ENCODE measurements around the gene TARM1. TPM values are rescaled to one million over a fixed set of nuclear protein-coding genes. Genes with fewer than 3 reads are reported as not detected.

TARM1 gene
- polyA plus RNA-seq (2013, experiment 1 of 2) = not detected
- not detected for polyA plus RNA-seq (2013, experiment 2 of 2)

DNA sequence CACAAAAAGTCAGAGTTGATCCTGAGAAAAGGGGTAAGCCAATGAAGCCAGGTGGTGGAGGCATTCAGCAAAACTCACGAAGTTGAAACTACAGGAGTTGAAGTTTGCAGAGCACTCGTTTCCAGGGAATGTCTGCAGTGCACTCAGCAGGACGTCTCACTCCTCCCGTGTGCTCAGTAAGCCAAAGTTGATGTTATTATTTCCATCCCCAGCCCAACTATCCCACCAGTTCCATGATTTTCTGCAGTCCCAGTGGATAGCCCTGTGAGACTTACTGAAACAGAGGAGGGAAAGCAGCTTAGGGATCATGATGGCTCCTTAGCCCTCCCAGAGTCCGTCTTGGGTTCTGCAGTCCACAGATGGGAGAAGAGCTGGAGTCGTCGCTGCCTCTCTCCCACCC, at the start of gene TARM1:
Gene TARM1, minus strand, starts transcription at position 334 of the 400 bp plus-strand sequence. Its CDS starts 25 bp downstream, at position 309.
- no peak within 1 kb of the TSS for H3K9ac ChIP-seq (ENCODE audit: low read length)
- peaks cover 14% of the 10 kb centered on the region for H3K9me3 ChIP-seq (ENCODE audit: control insufficient read depth, low read length)
- H3K27ac ChIP-seq (ENCODE audit: low read length, poor library complexity, severe bottlenecking) = no peak within 1 kb of the TSS
- H3K4me2 ChIP-seq (ENCODE audit: low read length, poor library complexity, severe bottlenecking) = no peak within 1 kb of the TSS
- H2BK5ac ChIP-seq (ENCODE audit: low read depth, low read length, poor library complexity, severe bottlenecking) = no peak within 1 kb of the TSS
- H3K4me1 ChIP-seq (ENCODE audit: control insufficient read depth, insufficient read depth, low read depth, low read length) = no peaks in the 10 kb centered on the region
- no peak within 1 kb of the TSS for H2BK12ac ChIP-seq (ENCODE audit: low read length in 2 of 2)
- no peaks in the 10 kb centered on the region for H3K27me3 ChIP-seq (ENCODE audit: control insufficient read depth in 1 of 2, insufficient read depth in 1 of 2, low read length in 2 of 2)
- H3K79me1 ChIP-seq (replicated peaks; ENCODE audit: low read length, poor library complexity, severe bottlenecking) = no peaks in the 10 kb centered on the region
- H3K18ac ChIP-seq (ENCODE audit: low read depth in 1 of 2, low read length in 2 of 2) = no peak within 1 kb of the TSS
- WGBS = 68% methylated on average over 5 of the region's 7 CpGs
- H4K8ac ChIP-seq (ENCODE audit: low read length) = no peak within 1 kb of the TSS
- no peak within 1 kb of the TSS for H4K91ac ChIP-seq (ENCODE audit: low read length)
- H3K36me3 ChIP-seq (ENCODE audit: control insufficient read depth in 1 of 2, insufficient read depth in 2 of 2, low read depth in 1 of 2, low read length in 2 of 2) = no peaks in the 10 kb centered on the region
- H2AFZ ChIP-seq (ENCODE audit: low read depth, low read length) = no peak within 1 kb of the TSS
- H3K4me3 ChIP-seq (ENCODE audit: insufficient read depth in 1 of 2, low read depth in 1 of 2, low read length in 2 of 2) = peak within 1 kb of the TSS in 1 of 2 experiments; percentile 23
- DNase-seq = no peak
- H3K14ac ChIP-seq (ENCODE audit: low read length in 2 of 2) = no peak within 1 kb of the TSS
- no peak within 1 kb of the TSS for H3K4ac ChIP-seq (ENCODE audit: low read depth in 1 of 2, low read length in 2 of 2)
- H2BK120ac ChIP-seq (ENCODE audit: low read depth, low read length) = no peak within 1 kb of the TSS
- no peak within 1 kb of the TSS for H2AK5ac ChIP-seq (ENCODE audit: low read length, severe bottlenecking)
- H2BK15ac ChIP-seq (ENCODE audit: low read depth, poor library complexity, severe bottlenecking) = no peak within 1 kb of the TSS
- H3K23ac ChIP-seq (ENCODE audit: low read length in 2 of 2) = no peak within 1 kb of the TSS

DNA sequence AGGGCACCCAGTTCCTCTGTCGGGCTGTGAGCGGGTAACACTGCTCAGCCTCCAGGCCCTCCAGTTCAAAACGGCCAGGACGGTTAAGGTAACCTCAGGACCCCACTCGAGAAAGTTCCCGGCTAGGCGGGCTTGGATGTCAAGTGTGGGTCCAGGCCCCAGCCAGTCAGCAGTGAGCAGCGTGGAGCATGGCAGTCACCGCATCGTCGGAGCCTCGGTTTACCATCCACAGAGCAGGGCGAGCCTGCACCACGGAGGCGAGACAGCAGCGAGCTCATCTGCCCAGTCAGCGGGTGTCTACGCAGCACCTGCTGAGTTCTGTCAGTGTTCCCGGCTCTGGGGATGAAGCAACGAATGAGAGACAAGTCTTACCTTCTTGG, 48.4 kb upstream of the TARM1 start:
- H2BK120ac ChIP-seq (ENCODE audit: low read depth, low read length) = no peak overlapping the region
- DNase-seq = no peak
- no peak overlapping the region for H4K91ac ChIP-seq (ENCODE audit: low read length)
- H2BK5ac ChIP-seq (ENCODE audit: low read depth, low read length, poor library complexity, severe bottlenecking) = no peak overlapping the region
- no peak overlapping the region for H3K4ac ChIP-seq (ENCODE audit: low read depth in 1 of 2, low read length in 2 of 2)
- no peak overlapping the region for H3K4me2 ChIP-seq (ENCODE audit: low read length, poor library complexity, severe bottlenecking)
- no peak overlapping the region for H2AFZ ChIP-seq (ENCODE audit: low read depth, low read length)
- peaks cover 58 to 72% of the 10 kb centered on the region in 2 experiments for H3K36me3 ChIP-seq (ENCODE audit: control insufficient read depth in 1 of 2, insufficient read depth in 2 of 2, low read depth in 1 of 2, low read length in 2 of 2)
- H3K9me3 ChIP-seq (ENCODE audit: control insufficient read depth, low read length) = no peaks in the 10 kb centered on the region
- 97% methylated on average over 20 of the region's 20 CpGs for WGBS
- H3K79me1 ChIP-seq (replicated peaks; ENCODE audit: low read length, poor library complexity, severe bottlenecking) = peaks cover 2% of the 10 kb centered on the region
- no peak overlapping the region for H3K18ac ChIP-seq (ENCODE audit: low read depth in 1 of 2, low read length in 2 of 2)
- H3K9ac ChIP-seq (ENCODE audit: low read length) = no peak overlapping the region
- H3K27me3 ChIP-seq (ENCODE audit: control insufficient read depth in 1 of 2, insufficient read depth in 1 of 2, low read length in 2 of 2) = no peaks in the 10 kb centered on the region
- H2BK15ac ChIP-seq (ENCODE audit: low read depth, poor library complexity, severe bottlenecking) = no peak overlapping the region
- H2AK5ac ChIP-seq (ENCODE audit: low read length, severe bottlenecking) = no peak overlapping the region
- H4K8ac ChIP-seq (ENCODE audit: low read length) = no peak overlapping the region
- H3K23ac ChIP-seq (ENCODE audit: low read length in 2 of 2) = no peak overlapping the region
- H3K14ac ChIP-seq (ENCODE audit: low read length in 2 of 2) = no peak overlapping the region
- H3K4me3 ChIP-seq (ENCODE audit: insufficient read depth in 1 of 2, low read depth in 1 of 2, low read length in 2 of 2) = no peak overlapping the region
- H3K4me1 ChIP-seq (ENCODE audit: control insufficient read depth, insufficient read depth, low read depth, low read length) = no peaks in the 10 kb centered on the region
- H2BK12ac ChIP-seq (ENCODE audit: low read length in 2 of 2) = no peak overlapping the region
- no peak overlapping the region for H3K27ac ChIP-seq (ENCODE audit: low read length, poor library complexity, severe bottlenecking)

DNA sequence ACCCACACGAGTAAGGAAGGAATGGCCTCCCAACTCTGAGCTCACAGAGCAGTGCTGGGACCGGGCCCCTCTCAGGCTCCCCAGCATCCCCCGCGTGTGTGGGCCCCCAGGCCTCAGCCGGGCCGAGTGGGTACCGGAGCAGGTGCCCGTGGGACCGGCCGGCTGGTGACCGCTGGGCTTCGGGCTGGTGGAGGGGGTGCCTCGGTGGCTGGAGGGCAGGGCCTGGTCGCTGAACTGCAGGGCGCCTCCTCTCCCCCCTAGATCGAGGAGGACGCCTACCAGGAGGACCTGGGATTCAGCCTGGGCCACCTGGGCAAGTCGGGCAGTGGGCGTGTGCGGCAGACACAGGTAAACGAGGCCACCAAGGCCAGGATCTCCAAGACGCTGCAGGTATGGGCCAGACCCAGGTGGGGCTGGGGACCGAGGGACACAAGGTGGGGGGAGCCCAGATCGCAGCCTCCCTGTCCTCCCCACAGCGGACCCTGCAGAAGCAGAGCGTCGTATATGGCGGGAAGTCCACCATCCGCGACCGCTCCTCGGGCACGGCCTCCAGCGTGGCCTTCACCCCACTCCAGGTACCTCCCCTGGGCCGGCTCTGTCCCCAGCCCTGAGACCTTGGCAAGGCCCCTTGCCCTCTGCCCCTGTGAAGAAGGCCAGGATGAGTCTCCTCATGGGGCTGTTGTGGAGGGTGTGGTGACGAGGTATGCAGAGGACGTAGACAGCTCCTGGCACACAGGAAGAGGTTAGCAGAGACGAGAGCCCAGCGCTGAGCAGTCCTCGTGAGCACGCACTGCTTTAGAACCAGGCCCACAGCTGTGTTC, 47.8 kb upstream of the TARM1 start:
- no peak overlapping the region for H3K4me2 ChIP-seq (ENCODE audit: low read length, poor library complexity, severe bottlenecking)
- H3K27ac ChIP-seq (ENCODE audit: low read length, poor library complexity, severe bottlenecking) = no peak overlapping the region
- H3K18ac ChIP-seq (ENCODE audit: low read depth in 1 of 2, low read length in 2 of 2) = no peak overlapping the region
- no peak overlapping the region for H2BK12ac ChIP-seq (ENCODE audit: low read length in 2 of 2)
- no peak for DNase-seq
- peaks cover 64 to 78% of the 10 kb centered on the region in 2 experiments for H3K36me3 ChIP-seq (ENCODE audit: control insufficient read depth in 1 of 2, insufficient read depth in 2 of 2, low read depth in 1 of 2, low read length in 2 of 2)
- no peak overlapping the region for H4K8ac ChIP-seq (ENCODE audit: low read length)
- H3K27me3 ChIP-seq (ENCODE audit: control insufficient read depth in 1 of 2, insufficient read depth in 1 of 2, low read length in 2 of 2) = no peaks in the 10 kb centered on the region
- H4K91ac ChIP-seq (ENCODE audit: low read length) = no peak overlapping the region
- no peak overlapping the region for H2BK120ac ChIP-seq (ENCODE audit: low read depth, low read length)
- H3K4me3 ChIP-seq (ENCODE audit: insufficient read depth in 1 of 2, low read depth in 1 of 2, low read length in 2 of 2) = no peak overlapping the region
- no peak overlapping the region for H2AK5ac ChIP-seq (ENCODE audit: low read length, severe bottlenecking)
- H3K4me1 ChIP-seq (ENCODE audit: control insufficient read depth, insufficient read depth, low read depth, low read length) = no peaks in the 10 kb centered on the region
- no peak overlapping the region for H3K9ac ChIP-seq (ENCODE audit: low read length)
- H2BK5ac ChIP-seq (ENCODE audit: low read depth, low read length, poor library complexity, severe bottlenecking) = no peak overlapping the region
- 98% methylated on average over 41 of the region's 41 CpGs for WGBS
- peaks cover 2% of the 10 kb centered on the region for H3K79me1 ChIP-seq (replicated peaks; ENCODE audit: low read length, poor library complexity, severe bottlenecking)
- H3K23ac ChIP-seq (ENCODE audit: low read length in 2 of 2) = no peak overlapping the region
- H3K14ac ChIP-seq (ENCODE audit: low read length in 2 of 2) = no peak overlapping the region
- no peaks in the 10 kb centered on the region for H3K9me3 ChIP-seq (ENCODE audit: control insufficient read depth, low read length)
- no peak overlapping the region for H3K4ac ChIP-seq (ENCODE audit: low read depth in 1 of 2, low read length in 2 of 2)
- H2AFZ ChIP-seq (ENCODE audit: low read depth, low read length) = no peak overlapping the region
- H2BK15ac ChIP-seq (ENCODE audit: low read depth, poor library complexity, severe bottlenecking) = no peak overlapping the region

DNA sequence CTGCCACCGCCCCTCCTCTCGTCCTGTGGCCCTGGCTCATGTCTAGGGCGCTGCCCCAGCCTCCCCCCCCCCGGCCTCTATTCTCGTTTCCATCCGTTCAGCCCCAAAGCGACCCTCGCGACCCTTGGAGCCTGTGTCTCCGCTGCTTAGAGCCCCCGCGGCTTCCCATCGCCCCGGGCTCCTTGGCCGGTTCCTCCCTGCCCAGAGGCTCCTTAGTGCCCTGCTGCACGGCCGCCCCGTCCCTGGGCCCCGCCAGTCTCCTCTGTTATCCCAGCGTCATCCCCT, 47.2 kb upstream of the TARM1 start:
- H3K18ac ChIP-seq (ENCODE audit: low read depth in 1 of 2, low read length in 2 of 2) = no peak overlapping the region
- no peak overlapping the region for H4K8ac ChIP-seq (ENCODE audit: low read length)
- H2BK5ac ChIP-seq (ENCODE audit: low read depth, low read length, poor library complexity, severe bottlenecking) = no peak overlapping the region
- no peak overlapping the region for H3K4me2 ChIP-seq (ENCODE audit: low read length, poor library complexity, severe bottlenecking)
- no peaks in the 10 kb centered on the region for H3K9me3 ChIP-seq (ENCODE audit: control insufficient read depth, low read length)
- no peak overlapping the region for H2BK120ac ChIP-seq (ENCODE audit: low read depth, low read length)
- no peak overlapping the region for H2AK5ac ChIP-seq (ENCODE audit: low read length, severe bottlenecking)
- peaks cover 2% of the 10 kb centered on the region for H3K79me1 ChIP-seq (replicated peaks; ENCODE audit: low read length, poor library complexity, severe bottlenecking)
- DNase-seq = no peak
- no peaks in the 10 kb centered on the region for H3K4me1 ChIP-seq (ENCODE audit: control insufficient read depth, insufficient read depth, low read depth, low read length)
- no peak overlapping the region for H3K4me3 ChIP-seq (ENCODE audit: insufficient read depth in 1 of 2, low read depth in 1 of 2, low read length in 2 of 2)
- no peak overlapping the region for H2BK15ac ChIP-seq (ENCODE audit: low read depth, poor library complexity, severe bottlenecking)
- 97% methylated on average over 20 of the region's 20 CpGs for WGBS
- no peak overlapping the region for H3K27ac ChIP-seq (ENCODE audit: low read length, poor library complexity, severe bottlenecking)
- no peak overlapping the region for H2AFZ ChIP-seq (ENCODE audit: low read depth, low read length)
- no peak overlapping the region for H3K14ac ChIP-seq (ENCODE audit: low read length in 2 of 2)
- H4K91ac ChIP-seq (ENCODE audit: low read length) = no peak overlapping the region
- peaks cover 70 to 84% of the 10 kb centered on the region in 2 experiments for H3K36me3 ChIP-seq (ENCODE audit: control insufficient read depth in 1 of 2, insufficient read depth in 2 of 2, low read depth in 1 of 2, low read length in 2 of 2)
- no peak overlapping the region for H3K9ac ChIP-seq (ENCODE audit: low read length)
- no peak overlapping the region for H3K4ac ChIP-seq (ENCODE audit: low read depth in 1 of 2, low read length in 2 of 2)
- H3K23ac ChIP-seq (ENCODE audit: low read length in 2 of 2) = no peak overlapping the region
- no peak overlapping the region for H2BK12ac ChIP-seq (ENCODE audit: low read length in 2 of 2)
- no peaks in the 10 kb centered on the region for H3K27me3 ChIP-seq (ENCODE audit: control insufficient read depth in 1 of 2, insufficient read depth in 1 of 2, low read length in 2 of 2)
